ENCODE data around the gene GTF3C5.

GRCh38 chr9:133094842-133095393, 64.1 kb downstream of the GTF3C5 start:
- TF ChIP-seq GABPA (tag; conservative IDR thresholded peaks at IDR 0.05; ENCODE audit: low read depth) (no peak), EZH2 (IDR thresholded peaks at IDR 0.05; ENCODE audit: borderline replicate concordance, low read depth, low read length) (no peak), PTBP1 (IDR thresholded peaks at IDR 0.05; ENCODE audit: low read depth, low read length) (no peak), CTCF (IDR thresholded peaks at IDR 0.05 in 2 of 3, conservative IDR thresholded peaks at IDR 0.05 in 1 of 3; ENCODE audit: insufficient read depth in 2 of 3, low read depth in 1 of 3, low read length in 3 of 3) (no peak), ATF3 (IDR thresholded peaks at IDR 0.05) (no peak), ATF3 (CRISPR knock-in tag; conservative IDR thresholded peaks at IDR 0.05) (no peak), ZNF75A (CRISPR knock-in tag; IDR thresholded peaks at IDR 0.05) (no peak), ZC3H8 (IDR thresholded peaks at IDR 0.05) (no peak), USF1 (CRISPR knock-in tag; IDR thresholded peaks at IDR 0.05) (no peak), NELFE (IDR thresholded peaks at IDR 0.05; ENCODE audit: insufficient read depth, insufficient read length) (no peak)
